Thoracic aorta (tissue), 2 donors: ENCODE results near the gene UBXN2A. TPM values are rescaled to one million over a fixed set of nuclear protein-coding genes. Genes with fewer than 3 reads are reported as not detected.
A peak's percentile ranks its signal among the peaks of the same experiment; 100 is the strongest.

Source experiments
- ATAC-seq: fragments of 150-250 bp; one replicate; pipeline ENCODE4 v1.8.0; 2017; ENCODE audit warnings: low read depth; ENCODE audit not compliant: insufficient number of reproducible peaks, low FRiP score
- DNase-seq: peaks from one replicate; pipeline ENCODE4 v3.0.0-alpha.2; 2020; ENCODE audit warnings: low spot score
- H3K27ac ChIP-seq, 2 donors: fragments of 200-600 bp; sonication (generic); 1 replicate in 1 of 2; 2 replicates in 1 of 2; pipeline ENCODE4 v1.5.1; 2016; ENCODE audit warnings: mild to moderate bottlenecking in 2 of 2, moderate library complexity in 2 of 2
- H3K27me3 ChIP-seq: fragments of 200-600 bp; sonication (generic); replicated peaks from 2 replicates; pipeline ENCODE4 v1.6.0; 2016; ENCODE audit warnings: mild to moderate bottlenecking; ENCODE audit not compliant: insufficient read depth
- H3K36me3 ChIP-seq: fragments of 200-600 bp; sonication (generic); one replicate; pipeline ENCODE4 v1.5.1; 2016
- H3K4me1 ChIP-seq, 2 donors: fragments of 200-600 bp; sonication (generic); 1 replicate in 1 of 2; 2 replicates in 1 of 2; pipeline versions ENCODE4 v1.5.1 to v1.6.0; 2016; ENCODE audit warnings: low read depth in 2 of 2, mild to moderate bottlenecking in 1 of 2; ENCODE audit not compliant: control insufficient read depth in 1 of 2
- H3K4me3 ChIP-seq: fragments of 200-600 bp; sonication (generic); 2 replicates; pipeline ENCODE4 v1.5.1; 2016; ENCODE audit warnings: mild to moderate bottlenecking
- H3K9me3 ChIP-seq: fragments of 200-600 bp; sonication (generic); 2 replicates; pipeline ENCODE4 v1.5.1; 2016
- CTCF ChIP-seq: fragments of 200-600 bp; sonication (generic); IDR thresholded peaks from one replicate; pipeline ENCODE4 v1.5.1; 2019; ENCODE audit warnings: antibody characterized with exemption
- total RNA-seq, 2 donors: library from RNA; depleted of rRNA; stranded (reverse); fragments of >200 nt; gene quantifications; one replicate each; pipeline versions ENCODE4 v1.1.0 to v1.2.3, GENCODE V29; 2016

UBXN2A gene
- total RNA-seq, 2 donors from 2014 or later = 6.1 to 18.8 TPM

GRCh38 chr2:23940718-23941620, 706 bp downstream of the UBXN2A start:
- peak overlapping the region; percentile 94 for H3K4me3 ChIP-seq
- no peak for ATAC-seq
- no peak for TF ChIP-seq CTCF
- H3K27ac ChIP-seq = peak overlapping the region; percentile 84
- H3K36me3 ChIP-seq = no peaks in the 10 kb centered on the region
- DNase-seq = no peak
- H3K9me3 ChIP-seq = no peaks in the 10 kb centered on the region
- H3K4me1 ChIP-seq = peaks cover 8 to 32% of the 10 kb centered on the region in 2 donors
- no peaks in the 10 kb centered on the region for H3K27me3 ChIP-seq

- Histone ChIP-seq H3K4me1 (peaks cover 8 to 32% of the 10 kb centered on the region in 2 donors), H3K27ac (no peak overlapping the region), H3K36me3 (no peaks in the 10 kb centered on the region), H3K27me3 (no peaks in the 10 kb centered on the region), H3K4me3 (peak overlapping the region; percentile 94), H3K9me3 (no peaks in the 10 kb centered on the region)
- TF ChIP-seq CTCF = no peak
- no peak for ATAC-seq
- no peak for DNase-seq
Measured at GRCh38 chr2:23941644-23942043, 1.4 kb downstream of the UBXN2A start.

GRCh38 chr2:23943666-23944065, 3.4 kb downstream of the UBXN2A start:
- no peak for TF ChIP-seq CTCF
- Histone ChIP-seq H3K27ac (no peak overlapping the region), H3K4me3 (no peak overlapping the region), H3K36me3 (no peaks in the 10 kb centered on the region), H3K9me3 (no peaks in the 10 kb centered on the region), H3K27me3 (no peaks in the 10 kb centered on the region), H3K4me1 (peaks cover 8 to 32% of the 10 kb centered on the region in 2 donors)
- ATAC-seq (no peak), DNase-seq (no peak)

GRCh38 chr2:23944527-23944926, 4.3 kb downstream of the UBXN2A start:
- ATAC-seq = no peak

More at GRCh38 chr2:23944527-23944926, 4.3 kb downstream of the UBXN2A start:
- Histone ChIP-seq H3K4me3 (no peak overlapping the region), H3K36me3 (no peaks in the 10 kb centered on the region), H3K4me1 (peaks cover 8 to 27% of the 10 kb centered on the region in 2 donors), H3K9me3 (no peaks in the 10 kb centered on the region), H3K27me3 (no peaks in the 10 kb centered on the region), H3K27ac (no peak overlapping the region)
- no peak for DNase-seq
- no peak for TF ChIP-seq CTCF
